Dedifferentiated amniotic fluid mesenchymal stem cell (primary cell): ENCODE results near the gene PTPRG.
A peak's percentile ranks its signal among the peaks of the same experiment; 100 is the strongest.

Experiments
- DNase-seq: peaks from one replicate; pipeline ENCODE4 v3.0.0-alpha.2; 2016; ENCODE audit errors: extremely low spot score

Gene PTPRG

DNA sequence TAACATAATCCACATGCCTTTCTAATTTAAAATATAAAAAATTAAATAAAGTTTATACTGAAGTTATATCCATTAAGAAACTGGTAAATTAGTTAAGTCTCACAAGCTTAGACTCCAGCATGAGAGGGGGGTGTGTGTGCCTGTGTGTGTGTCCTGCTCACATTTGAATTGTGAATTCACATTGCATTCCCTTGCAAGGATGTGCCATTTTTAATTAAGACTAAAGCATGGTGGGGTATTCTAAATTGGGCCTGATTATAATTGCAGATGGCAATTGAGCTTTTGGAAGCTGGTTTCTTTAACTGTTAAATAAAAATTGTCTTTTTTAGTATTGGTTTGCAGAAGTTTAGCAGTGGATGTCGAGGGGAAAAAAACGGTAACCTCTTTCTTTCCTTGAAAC lies 56.9 kb downstream of the PTPRG start:
- no peak for DNase-seq

DNA sequence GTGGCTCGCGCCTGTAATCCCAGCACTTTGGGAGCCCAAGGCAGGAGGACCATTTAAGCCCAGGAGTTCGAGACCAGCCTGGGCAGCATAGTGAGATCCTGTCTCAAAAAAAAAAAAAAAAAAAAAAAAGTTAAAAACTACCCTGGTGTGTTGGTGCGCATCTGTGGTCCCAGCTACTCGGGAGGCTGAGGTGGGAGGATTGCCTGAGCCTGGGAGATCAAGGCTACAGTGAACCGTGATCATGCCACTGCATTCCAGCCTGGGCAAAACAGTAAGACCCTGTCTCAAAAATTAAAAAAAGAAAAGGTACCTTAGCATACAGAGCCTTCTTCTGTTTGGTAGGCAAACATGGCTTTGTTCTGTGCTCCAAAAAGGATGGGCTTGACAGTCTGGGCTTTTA lies 57.5 kb downstream of the PTPRG start:
- DNase-seq, result no peak

DNA sequence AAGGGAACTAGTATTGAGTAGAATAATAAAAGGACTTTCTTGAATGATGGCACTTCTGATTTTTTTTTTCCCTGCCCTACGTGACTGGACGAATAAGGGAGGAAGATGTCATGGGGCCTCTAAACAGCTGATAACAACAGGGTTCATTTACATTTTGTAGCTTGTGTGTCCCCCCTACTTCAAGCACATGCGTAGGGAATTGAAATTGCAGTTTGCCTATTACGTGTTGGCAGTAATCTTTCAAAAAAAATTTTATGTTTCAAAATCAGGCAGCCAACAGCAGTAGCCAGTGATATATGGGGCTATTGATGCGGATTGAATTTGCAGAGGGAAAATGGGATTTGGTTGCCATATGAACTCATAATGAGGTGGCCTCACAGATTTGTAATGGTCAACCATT lies 58.7 kb downstream of the PTPRG start:
- DNase-seq, result no peak

DNA sequence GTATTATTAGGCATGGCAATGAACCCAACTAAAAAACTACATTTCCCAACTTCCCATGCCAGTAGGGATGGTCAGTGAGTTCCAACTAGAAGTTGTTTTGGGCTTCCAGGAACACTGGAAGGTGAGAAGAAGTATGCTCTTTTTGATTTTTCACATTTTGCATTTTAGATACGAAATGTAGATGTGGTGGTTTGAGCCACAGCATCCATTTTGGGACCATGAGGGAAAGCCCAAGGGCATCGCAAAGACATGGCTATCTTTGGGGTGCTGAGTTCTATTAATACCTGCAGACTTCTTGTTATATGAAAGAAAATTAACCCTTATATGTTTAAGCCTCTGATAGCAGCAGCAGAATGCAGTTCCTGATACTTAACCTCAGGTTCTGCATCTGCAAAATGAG lies 62.9 kb downstream of the PTPRG start:
- DNase-seq, result no peak

DNA sequence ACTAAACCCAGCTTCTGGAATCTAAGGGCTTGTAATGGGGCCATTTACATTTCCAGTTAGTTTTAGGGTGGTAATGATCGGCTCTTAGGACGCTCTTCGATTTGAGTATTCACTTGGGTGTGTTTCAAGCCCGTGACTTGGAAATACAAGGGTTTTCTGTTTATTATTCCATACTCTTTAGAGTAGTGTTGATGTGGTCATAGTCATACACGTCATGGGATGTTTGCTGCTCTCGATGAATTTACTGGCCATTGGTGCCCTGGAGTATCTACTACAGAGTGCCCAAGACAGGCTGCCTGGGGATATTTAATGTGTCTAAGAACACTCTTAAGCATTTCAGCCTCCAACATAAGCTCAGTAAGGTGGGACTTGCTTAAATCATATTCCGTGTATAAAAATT lies 64.1 kb downstream of the PTPRG start:
- DNase-seq, result no peak

DNA sequence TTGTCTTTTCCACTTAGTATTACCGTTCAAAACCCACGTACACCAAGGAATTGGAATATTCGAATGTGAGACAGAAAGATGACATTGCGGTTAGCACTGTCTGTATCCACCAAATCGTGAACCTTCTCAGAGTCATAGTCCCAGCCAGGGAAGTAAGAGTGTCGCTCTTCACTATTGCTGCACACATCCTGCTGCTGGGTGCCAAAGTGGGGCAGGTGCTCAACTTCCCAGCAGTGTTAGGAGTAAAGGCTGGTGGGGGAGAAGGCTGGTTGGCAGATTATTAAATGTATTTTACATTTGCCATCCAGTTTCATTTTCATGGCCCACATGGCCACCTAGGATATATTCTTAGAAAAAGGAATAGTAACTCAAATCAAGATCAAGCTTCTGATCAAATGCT lies 65.1 kb downstream of the PTPRG start:
- DNase-seq, result no peak

DNA sequence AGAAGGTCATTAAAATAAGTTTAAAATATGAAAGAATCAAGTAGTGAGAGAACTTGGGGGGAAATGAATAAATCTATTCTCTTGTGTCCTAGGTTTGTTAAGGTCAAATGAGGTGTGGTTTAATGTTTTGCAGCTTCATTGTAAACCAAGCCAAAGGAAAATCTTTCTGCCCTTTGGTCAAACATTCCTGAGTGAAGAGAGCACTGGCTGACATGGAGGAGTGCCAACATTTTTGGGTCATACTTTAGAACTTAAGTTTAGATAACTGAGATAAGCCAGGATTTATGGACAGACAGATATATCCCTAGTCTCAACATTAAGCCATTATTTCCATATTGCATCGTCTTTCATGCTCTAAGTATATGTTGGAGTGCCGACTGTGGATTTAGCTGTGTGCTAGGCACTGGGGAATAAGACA lies 66.4 kb downstream of the PTPRG start:
- peak; percentile 78 for DNase-seq

DNA sequence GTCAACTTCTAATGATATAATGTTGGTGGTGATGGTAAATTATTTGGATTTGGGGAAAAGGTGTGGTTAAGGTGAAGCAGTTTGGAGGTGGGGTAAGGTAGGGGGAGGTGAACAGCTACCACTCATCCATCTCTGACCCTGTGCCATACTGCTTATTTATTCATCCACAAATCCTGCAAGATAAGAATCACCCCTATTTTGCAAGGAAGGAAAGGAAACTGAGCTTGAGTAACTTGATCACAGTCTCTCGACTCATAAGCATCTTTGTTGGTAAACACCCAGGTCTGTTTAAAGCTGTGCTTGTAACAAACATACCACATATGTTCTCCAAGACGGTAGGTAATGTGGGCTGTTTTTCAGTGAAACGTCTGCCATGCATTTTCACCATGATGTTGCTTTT lies 67.3 kb downstream of the PTPRG start:
- DNase-seq, result no peak

DNA sequence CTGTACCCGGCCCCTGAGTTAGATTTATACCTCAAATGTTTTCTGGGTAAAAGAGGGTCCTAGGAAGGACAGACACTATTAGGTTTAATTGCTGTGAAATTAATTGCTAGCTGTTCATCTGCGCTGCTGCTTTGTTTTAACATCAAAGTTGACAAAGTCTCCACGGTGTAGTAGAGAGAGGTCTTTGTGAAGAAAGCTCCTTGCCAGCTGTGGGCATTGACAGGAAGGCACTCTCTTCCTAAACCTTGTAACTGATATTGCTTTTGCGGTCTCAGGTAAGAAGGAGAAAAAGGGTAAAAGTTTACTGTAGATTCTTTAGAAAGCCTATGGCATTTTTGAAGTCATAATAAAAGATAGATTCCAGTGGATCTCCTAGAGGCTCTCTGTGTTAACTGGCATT lies 68.1 kb downstream of the PTPRG start:
- no peak for DNase-seq

DNA sequence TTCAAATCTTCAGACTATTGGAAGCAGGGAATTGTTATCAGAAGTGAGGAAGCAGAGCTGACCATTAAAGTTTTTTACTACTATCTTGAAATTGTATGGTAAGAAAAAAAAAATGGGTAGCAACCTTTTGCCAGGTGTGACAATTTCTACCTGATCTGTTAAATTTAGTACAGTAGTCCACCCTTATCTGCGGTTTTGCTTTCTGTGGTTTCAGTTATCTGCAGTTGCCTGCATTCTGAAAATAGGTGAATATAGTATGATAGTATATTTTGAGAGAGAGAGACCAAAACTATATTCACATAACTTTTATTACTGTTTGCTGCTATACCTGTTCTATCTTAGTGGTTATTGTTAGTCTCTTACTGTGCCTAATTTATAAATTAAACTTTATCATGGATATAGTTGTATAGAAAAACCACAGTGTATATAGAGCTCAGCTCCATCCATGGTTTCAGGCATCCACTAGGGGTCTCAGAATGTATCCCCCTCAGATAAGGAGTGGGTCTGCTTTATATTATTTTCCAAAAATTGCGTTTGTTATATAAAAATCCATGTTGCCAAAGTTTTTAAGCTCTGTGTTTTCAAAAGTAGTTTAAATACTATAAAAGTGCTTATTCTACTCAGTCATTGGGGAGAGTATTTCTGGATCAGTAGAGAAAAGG lies 69.9 kb downstream of the PTPRG start:
- no peak for DNase-seq

DNA sequence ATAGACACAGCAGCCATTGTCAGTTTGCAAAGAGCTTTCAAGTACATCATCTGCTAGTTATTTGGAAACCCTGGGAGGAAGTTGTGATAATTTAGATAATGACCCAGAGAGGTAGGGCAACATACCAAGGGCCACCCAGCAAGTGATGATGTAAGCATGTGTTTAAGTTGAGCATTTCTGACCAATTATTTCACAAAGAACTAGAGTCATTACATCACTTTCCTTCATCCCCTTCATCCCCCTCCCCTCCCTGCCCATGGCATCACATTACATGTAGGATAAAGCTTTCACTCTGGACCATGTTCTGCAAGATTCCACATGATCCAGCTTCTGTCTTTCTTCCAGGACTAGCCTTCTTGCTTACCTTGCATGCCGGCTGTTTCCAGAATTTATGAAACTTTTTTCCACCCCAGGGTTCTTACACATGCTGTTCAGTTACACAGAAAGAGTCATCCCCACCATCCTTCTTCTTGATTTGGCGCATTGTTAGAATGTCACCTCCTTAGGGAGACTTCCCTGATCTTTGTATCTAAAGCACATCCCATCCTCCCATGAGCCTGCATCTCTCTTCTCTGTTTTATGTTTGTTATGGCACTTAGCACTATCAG lies 71.3 kb downstream of the PTPRG start:
- DNase-seq, result no peak

DNA sequence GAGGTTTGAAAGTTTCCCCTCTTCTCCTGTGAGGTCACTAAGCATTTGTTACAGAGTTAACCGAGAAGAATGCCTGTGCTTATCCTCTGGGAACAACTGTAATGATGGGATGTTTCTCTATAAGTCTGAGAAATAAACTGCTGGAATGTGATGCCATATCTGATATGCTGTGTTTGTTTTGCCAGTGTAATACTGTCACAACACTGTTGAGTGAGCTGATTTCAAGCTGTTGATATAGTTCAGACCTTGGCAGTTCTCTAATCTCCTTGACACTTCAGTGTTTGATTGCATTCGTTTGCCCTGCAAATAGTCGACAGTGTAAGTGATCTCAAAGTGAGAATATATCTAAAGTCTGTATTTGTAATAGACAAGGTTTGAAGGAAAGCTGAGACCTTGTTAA lies 73.3 kb downstream of the PTPRG start:
- no peak for DNase-seq

DNA sequence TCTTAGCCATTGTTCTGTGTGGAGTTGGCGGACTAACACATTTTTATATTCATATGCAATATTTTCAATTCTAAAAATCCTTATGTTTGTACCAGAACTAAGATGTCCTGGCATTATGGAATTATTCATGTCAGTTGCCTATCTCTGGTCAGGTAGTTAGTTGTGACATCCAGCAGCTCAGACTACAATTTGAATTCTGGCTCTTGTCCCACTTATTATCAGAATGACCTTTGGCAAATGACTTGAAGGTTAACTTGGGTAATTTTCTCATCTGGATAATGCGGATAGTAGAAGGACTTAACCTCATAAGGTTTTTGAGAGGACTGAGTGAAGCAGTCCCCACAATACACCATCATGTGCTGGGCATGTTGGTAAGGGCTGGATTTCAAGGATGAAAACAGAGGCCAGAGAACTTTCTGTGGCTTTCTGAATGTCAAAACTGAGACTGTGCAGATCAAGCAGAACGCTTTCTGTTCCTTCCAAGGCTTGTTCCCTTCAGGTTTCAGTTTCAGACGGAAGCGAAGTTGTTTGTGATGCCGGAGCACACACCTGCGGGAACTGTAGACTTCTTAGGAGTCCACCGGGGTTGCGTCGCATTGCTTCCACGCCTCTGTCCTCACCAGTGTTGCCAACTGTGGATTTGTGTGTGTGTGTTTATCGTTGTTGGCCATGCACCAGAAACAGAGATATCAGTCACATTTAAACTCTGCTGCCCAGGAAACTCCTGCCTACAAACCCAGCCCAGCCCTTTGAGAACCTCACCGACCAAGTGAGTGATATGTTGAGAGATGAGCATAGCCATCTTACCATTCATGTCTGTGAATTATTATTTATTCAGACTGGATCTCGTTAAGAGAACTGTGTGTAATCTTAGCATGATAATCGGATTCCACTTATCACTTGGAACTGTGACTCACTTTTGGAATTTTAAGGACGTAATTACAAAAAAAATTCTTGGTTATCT lies 76.0 kb downstream of the PTPRG start:
- no peak for DNase-seq

DNA sequence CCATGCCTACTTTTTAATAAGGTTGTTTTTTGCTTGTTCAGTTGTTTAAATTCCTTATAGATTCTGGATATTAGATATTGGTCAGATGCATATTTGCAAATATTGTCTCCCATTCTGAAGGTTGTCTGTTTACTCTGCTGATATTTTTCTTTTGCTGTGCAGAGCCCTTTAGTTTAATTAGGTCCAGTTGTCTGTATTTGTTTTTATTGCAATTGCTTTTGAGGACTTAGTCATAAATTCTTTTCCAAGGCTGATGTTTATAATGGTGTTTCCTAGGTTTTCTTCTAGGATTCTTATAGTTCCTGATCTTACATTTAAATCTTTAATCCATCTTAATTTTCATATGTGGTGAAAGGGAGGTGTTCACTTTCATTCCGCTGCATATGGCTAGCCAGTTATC lies 77.4 kb downstream of the PTPRG start:
- DNase-seq, result peak; percentile 50

DNA sequence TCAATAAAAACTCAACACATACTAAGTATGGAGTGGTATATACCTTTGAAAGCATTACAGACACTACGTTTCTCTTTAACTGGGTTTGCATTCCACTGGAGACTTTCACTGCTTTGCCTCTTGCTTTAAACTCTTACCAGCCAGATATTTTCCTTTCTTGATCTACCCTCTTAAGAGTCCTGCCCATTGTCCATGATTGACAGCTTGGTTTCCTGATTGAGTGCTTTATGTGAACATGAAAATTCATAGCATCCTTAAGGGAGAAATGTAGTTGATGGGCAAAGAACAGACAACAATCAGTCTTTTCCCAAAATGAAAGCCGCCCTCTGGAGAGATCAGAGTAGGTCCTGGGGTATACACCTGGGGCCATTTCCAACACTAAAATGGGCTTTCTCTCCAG lies 78.6 kb downstream of the PTPRG start:
- DNase-seq, result no peak

DNA sequence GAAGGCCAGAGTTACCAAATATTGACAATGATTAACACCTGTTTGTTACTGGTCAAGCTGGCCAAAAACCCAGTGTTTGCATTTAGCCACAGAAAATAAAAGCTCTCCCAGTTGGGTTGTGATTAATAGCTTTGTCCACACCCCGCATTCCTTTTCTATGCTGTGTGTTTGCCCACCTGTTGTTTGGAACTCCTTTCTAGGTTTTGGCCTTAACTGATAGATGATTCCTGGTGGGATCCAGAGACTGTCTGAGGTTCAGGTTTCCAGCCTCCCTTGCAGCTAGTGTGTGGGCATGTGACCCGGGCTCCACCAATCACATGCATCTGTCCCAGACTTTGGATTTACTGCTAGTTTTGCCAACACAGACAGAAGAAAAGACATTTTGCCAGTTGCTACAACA lies 83.8 kb downstream of the PTPRG start:
- DNase-seq, result no peak

DNA sequence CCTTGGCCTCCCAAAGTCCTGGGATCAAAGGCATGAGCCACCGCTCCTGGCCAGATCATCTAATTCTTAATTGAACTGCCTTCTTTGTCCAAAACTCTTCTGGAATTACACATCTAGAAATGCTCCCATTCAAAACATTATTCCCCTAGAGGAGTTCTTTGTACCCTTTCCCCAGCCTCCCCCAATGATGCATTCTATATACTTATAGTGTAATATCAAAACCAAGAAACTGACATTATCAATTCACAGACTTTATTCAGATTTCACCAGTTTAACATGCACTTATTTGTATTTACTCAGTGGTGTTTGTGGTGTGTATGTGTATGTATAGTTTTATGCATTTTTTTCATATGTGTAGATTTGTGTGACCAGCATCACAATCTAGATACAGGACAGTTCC lies 85.0 kb downstream of the PTPRG start:
- DNase-seq, result no peak

DNA sequence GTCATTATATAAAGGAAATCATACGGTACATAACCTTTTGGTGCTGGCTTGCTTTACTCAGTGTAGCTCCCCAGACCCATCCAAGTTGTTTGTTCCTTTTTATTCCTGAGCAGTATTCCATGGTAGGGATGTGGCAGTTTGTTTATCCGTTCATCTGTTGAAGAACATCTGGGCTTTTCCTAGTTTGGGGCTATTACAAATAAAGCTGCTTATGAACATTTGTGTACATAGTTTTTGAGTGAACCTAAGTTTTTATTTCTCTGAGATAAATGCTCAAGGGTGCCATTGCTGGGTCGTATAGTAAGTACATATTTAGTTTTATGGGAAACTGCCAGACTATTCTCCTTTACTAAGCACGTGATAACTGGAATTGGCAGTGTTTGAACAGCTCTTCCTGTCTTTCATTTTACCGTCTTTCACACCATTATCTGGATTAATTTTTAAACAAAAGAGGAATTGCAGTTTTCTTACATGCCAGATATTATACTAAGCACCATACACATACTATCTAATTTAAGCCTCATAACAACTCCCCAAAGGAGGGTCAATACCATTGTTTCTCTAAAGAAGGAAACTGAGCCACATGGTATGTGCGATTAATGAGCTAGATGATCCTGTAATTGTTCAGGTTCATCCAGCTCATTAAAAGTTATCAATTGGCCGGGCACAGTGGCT lies 85.6 kb downstream of the PTPRG start:
- DNase-seq, result no peak

DNA sequence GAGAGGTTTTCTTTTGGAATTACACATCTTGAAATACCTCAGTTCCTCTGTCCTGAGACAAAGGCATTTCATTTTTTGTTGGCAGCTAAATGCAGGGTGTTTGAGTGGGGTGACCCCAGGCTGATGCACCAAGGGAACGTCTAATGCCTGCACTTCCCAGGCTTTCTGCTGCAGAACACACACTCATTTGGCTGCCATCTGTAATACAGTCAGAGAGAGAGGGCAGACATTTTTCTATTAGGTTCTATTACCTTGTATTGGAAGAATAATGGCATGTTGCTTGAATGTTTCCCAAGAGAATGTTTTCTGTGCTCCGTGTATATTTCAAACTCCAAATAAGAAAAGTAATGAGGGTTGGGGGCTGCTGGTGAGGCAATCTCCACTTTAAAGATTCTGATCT lies 87.1 kb downstream of the PTPRG start:
- DNase-seq, result no peak

DNA sequence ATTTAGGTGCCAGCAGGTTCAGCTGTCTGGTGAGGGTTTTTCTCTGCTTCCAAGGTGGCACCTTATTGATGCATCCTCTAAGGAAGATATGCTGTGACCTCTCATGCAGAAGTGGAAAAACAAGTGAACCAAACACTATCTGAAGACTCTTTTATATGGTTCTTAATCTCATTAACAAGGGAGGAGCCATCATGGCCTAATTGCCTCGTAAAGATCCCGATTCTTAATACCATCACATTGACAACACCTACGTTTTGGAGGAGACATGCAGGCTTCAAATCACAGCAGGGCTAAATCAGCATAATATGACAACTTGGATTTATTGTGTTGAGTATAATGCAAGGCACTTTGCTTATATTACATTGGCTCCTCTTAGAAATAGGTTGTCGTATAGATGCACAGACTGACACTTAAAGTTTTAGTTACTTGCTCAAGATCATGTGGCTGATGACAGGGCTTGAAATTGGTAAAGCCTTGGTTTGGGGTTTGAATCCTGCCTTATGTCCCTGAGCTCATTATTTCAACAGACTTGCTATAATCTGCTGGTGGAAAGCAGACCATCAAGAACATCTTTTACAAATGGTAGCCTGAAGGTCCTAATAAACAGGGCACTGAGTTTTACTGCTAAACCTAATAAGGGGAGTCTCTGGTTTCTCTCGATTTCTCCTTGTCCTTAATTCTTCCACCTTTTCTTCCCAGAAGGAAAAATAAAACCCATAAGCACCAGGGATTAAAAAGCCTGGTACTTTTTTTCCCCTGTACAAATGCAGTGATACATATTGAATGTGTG lies 88.2 kb downstream of the PTPRG start:
- DNase-seq, result no peak

DNA sequence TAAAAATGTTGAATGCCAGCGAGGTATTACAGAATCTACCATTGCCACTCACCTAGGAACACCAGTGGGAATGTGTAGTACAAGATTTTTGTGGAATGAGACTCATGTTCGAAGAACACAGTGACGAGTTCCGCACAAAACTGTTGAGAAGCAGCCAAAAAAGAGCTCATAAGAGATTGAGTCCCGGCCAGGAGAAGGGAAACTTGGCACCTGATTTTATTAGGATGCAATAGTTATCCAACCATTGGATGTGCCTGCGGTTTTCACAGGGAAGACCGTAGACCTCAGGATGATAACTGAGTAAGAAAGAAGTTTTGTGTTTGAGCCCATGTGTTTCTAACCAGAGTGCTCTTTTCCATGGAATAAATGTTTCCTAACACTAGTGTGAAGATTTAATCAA lies 88.9 kb downstream of the PTPRG start:
- no peak for DNase-seq
